Erythroblast (primary cell): ENCODE measurements around the gene CEACAM5.

ENCODE experiments used
- GATA1 ChIP-seq: IDR thresholded peaks from 2 replicates; pipeline ENCODE4 v1.6.1; 2011; ENCODE audit warnings: low read depth, mild to moderate bottlenecking, control low read depth, low read length, moderate library complexity
- POLR2A ChIP-seq: IDR thresholded peaks from 2 replicates; pipeline ENCODE4 v1.6.1; 2011; ENCODE audit warnings: mild to moderate bottlenecking, low read length

DNA sequence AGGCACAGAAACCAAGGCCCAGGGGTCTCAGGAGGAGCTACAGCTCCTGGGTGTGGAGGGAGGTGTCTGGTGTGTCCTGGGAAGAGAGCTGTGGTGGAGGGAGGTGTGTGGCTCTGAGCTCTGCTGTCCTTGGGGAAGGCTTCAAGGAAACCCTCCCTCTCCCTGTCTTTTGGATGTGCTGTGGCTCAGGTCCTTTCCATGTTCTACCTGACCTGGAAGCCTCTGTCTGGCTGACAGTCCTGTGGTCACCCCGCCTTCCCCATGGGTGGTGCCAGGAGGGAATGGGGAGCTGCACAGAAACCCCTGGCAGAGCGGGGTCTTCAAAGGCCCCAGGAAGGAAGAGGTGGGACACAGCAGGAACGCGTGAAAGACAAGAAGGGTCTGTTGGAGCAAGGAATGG is 19.7 kb upstream of the CEACAM5 start:
- TF ChIP-seq POLR2A (no peak), GATA1 (no peak)
